HG03520 (cell line): ENCODE data around the gene UBAP1.
"Not testable (repeated sequence)": the region's sequence is repeated elsewhere in the genome, so short reads cannot be mapped to it uniquely, and the experiment has no call there.

ENCODE experiments used
- ATAC-seq: cut with Tn5 transposase; IDR thresholded peaks from one replicate; pipeline ENCODE4 v1.9.1; 2021; ENCODE audit warnings: mild to moderate bottlenecking, moderate library complexity; ENCODE audit not compliant: unreplicated experiment

The UBAP1 gene

GRCh38 chr9:34256987-34257585 lies 78.2 kb downstream of the UBAP1 start:
- ATAC-seq, result no peak

GRCh38 chr9:34259315-34259714 lies 80.5 kb downstream of the UBAP1 start:
- ATAC-seq, result no peak

DNA sequence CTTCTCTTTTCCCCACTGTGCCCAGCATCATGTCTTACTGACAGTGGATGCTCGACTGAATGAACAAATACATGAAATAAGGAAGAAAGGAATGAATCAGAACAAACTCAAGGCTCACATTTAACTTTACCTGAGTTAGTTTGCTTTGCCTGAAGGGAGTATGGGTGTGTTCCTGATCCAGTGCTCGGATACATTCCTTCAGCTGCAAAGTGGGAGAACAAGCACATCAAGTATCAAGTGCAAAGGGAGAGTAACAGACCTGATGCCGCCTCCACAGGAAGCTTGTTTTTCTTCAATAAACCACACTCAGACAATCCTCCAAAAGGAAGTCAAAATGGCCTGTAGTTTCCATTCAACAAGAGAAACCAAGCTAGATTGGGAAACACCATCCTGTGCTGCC lies 84.1 kb downstream of the UBAP1 start:
- ATAC-seq, result no peak

- no peak for ATAC-seq
These were observed 88.8 kb downstream of the UBAP1 start for GRCh38 chr9:34267660-34268059.

DNA sequence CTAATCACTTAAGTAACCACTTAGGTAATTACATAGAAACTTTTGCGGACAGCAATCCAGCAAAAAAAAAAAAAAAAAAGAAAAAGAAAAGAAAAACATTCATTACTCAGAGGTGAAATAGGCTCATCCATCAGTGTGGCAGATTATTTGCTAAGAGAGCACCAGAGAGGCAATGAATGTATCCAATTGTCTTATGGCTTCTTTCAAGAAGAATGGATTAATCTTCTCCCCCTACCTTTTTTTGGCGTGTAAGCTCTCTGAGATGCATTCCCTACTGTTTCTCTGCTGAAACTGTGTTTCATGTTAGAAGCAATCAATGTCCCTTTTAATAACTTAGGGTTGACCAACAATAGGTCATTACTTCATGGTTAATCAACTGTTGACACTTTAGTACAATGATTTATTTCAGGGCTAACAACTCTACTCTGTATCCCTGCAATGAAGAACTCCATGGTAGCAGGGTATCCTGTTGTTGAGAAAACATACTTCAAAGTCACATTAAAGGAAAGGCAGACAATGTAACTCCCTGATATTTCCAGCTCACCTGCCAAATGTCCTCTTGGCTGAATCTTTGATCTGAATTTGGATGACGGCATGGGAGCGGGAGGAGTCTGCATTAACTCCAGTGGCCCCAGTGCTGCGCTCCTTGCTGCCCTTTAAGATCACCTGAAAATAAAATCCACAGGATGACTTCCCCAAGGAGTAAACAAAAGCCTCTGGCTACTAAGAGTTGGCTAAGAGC lies 92.6 kb downstream of the UBAP1 start:
- no peak for ATAC-seq

GRCh38 chr9:34272101-34272541 lies 93.3 kb downstream of the UBAP1 start:
- no peak for ATAC-seq

DNA sequence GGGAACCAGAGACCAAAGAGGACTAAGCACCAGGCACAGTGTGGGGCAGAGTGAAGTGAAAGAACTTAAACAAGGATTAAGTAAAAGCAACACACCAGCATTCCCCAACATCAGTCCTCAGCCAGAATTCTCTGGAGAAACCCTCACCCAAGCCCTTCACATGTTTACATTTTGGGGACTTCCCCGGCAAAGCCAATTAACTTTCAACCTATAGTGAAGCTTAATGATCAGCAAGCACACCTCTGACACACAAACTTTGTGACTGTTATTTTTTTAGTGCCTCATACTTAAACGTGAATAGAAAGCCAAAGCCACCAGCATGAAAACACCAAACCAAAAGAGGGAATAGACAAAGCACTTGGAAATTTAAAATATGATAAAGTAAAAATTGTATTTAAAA lies 94.7 kb downstream of the UBAP1 start:
- ATAC-seq, result not testable (repeated sequence)

GRCh38 chr9:34275811-34276210 lies 97.0 kb downstream of the UBAP1 start:
- ATAC-seq, result no peak

- ATAC-seq, result no peak
These were observed 97.9 kb downstream of the UBAP1 start for GRCh38 chr9:34276772-34277171.

DNA sequence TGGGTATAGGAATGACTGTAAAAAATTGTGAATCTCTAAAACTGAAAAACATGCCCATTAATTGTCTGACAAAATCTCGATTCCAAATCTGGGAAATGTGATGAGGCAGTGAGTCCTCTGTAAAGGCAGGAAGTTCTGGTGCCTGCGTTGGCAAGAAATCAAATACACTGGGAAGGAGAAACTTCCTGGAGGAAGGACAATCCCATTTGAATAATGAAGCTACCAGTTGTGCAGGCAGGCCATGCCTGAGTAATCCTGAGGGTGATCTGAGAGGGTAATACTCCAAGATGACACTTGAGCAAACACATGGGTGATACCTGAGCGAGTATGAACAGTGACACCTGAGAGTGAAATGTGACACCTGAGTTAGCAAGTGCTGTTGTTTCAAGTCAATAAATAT lies 100.6 kb downstream of the UBAP1 start:
- ATAC-seq, result no peak

DNA sequence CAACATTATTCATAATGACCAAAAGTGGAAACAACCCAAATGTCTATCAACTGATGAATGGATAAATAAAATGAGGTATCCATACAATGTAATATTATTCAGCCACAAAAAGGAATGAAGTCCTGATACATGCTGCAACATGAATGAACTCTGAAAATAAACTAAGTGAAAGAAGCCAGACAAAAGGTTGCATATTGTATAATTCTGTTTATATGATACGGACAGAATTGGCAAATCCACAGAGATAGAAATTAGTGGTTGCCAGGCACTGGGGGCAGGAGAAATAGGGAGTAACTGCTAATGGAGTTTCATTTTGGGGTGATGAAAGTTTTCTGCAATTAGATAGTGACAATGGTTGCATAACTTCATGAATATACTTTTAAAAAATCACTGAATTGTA lies 103.3 kb downstream of the UBAP1 start:
- ATAC-seq, result no peak

GRCh38 chr9:34289159-34289558 lies 110.3 kb downstream of the UBAP1 start:
- ATAC-seq, result no peak

DNA sequence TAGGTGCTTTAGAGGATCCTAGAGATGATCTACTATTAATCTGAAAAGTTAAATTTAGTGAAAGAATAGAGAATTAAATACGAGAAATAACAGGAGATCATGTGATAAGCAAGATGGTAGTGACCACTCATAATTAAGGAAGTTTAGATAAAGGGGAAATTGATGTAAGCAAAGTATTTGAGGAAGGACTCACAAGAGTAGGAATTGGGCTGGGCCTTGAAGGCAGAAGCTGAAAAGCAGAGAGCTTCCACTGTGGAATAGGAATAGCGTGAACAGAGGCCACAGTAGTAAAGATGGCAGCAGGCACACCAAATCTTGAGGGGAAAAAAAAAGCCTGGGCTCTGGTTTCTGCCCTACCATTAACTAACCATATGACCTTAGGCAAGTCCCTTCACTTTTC lies 112.2 kb downstream of the UBAP1 start:
- no peak for ATAC-seq

DNA sequence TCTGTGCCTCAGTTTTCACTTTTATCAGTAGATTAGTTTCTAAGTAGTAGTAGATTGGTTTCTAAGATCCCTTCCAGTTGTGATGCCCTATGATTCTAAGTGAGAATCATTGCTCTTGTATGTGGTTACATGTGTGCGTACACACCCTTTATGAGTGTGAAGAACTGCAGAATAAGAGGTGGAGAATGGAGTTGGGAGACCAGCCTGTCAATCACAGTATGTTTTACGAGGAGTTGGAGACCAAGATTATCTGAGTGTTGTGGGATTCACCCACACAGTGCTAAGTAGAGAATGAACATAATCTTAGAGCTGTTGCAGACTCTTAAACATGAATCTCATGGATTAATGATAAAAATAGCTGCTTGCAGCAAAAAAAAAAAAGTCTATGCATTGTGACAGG lies 112.6 kb downstream of the UBAP1 start:
- ATAC-seq, result no peak

- no peak for ATAC-seq
These were observed 113.7 kb downstream of the UBAP1 start for GRCh38 chr9:34292552-34292951.

DNA sequence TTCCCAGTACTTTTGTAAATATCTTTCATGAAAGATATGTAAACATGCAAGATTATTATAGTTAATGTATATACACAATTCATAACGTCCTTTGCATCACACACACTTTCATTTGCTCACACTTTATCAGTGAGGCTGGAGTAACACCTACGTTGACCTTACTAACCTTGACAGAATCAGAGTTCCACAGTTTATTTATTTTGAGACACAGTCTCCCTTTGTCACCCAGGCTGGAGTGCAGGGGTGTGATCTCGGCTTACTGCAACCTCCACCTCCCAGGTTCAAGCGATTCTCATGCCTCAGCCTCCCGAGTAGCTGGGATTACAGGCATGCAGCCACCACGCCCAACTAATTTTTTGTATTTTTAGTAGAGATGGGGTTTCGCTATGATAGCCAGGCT lies 122.2 kb downstream of the UBAP1 start:
- ATAC-seq, result not testable (repeated sequence)
